Cerebellar cortex (tissue), 1 donor: ENCODE data around the gene SOCS4.
A peak's percentile ranks its signal among the peaks of the same experiment; 100 is the strongest.
"Not testable (repeated sequence)": the region's sequence is repeated elsewhere in the genome, so short reads cannot be mapped to it uniquely, and the experiment has no call there.

Experiments used
- DNase-seq: peaks from one replicate; pipeline ENCODE4 v3.0.0-alpha.2; 2015; ENCODE audit warnings: low spot score

SOCS4 gene, protein sequence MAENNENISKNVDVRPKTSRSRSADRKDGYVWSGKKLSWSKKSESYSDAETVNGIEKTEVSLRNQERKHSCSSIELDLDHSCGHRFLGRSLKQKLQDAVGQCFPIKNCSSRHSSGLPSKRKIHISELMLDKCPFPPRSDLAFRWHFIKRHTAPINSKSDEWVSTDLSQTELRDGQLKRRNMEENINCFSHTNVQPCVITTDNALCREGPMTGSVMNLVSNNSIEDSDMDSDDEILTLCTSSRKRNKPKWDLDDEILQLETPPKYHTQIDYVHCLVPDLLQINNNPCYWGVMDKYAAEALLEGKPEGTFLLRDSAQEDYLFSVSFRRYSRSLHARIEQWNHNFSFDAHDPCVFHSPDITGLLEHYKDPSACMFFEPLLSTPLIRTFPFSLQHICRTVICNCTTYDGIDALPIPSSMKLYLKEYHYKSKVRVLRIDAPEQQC

DNA sequence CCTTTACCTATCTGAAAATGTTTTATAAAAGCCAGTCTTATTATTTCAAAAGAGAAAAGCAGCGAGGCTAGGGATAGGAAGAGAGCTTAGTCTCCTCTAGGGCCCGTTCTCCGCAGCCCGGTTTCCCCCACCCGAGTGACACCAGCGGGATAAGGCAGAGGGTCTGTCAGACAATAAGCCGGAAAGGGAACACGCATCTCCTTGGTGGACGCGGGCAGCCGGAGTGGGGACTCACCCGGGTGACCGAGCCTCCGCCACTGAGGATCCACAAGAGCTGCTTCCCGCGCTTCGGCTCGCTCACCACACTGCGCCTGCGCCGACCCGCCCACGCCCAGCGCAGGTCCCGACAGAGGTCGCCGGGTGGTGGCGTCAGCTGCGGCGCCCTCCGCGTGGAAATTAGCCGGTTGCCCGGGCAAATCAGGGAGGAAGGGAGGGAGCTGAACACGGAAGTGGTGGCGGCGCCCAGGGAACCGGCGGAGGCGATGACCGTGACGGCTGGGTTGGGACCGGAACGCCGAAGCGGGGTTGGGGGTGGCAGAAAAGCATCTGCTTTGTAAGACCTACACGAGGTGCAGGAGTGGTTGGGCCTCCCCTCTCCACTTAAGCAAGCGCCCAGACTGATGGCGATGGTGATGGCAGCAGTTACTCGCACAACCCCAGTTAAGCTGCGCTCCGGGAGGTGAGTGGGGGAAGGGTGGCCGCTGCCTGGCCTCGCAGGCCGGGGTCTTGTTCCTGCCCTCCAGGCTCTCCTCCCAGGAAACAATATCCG is at the start of gene SOCS4, which contains the start of gene WDHD1:
Gene SOCS4 (plus strand): TSS at position 444 of the 769 bp plus-strand sequence. CDS start 15,806 bp downstream, outside the sequence.
Gene WDHD1 (minus strand): TSS at position 307 of the 769 bp plus-strand sequence. CDS start 312 bp downstream, outside the sequence.
- peak; percentile 93 for DNase-seq

DNA sequence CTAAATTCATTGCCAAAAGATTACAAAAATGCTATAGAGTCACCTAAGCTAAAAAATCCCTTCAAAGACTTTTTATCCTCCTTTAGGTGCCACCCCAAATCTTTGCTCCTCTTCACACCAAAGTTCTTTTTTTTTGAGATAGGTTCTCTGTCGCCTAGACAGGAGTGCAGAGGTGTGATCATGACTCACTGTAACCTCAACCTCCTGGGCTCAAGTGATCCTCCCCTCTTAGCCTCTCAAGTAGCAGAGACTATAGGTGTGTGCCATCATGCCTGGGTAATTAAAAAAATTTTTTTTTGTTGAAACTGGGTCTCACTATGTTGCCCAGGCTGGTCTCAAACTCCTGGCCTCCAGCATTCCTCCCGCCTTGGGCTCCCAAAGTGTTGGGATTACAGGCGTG is 48.0 kb upstream of the SOCS4 start:
- no peak for DNase-seq

DNA sequence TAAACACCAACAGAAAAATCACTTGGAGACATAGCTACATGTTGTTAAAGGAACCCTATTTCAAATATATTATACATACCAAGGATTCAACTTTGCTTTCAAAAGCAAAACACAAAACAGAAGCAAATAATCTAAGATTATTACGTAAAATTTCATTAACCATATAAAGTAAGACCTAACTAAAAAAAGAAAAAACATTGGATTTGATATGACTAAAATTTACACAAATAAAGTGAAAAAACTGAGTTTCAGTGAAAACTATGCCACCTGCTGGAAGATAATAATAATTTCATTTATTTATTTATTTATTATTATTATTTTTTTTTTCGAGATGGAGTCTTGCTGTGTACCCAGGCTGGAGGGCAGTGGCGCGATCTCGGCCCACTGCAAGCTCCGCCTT is 45.3 kb upstream of the SOCS4 start:
- no peak for DNase-seq

DNA sequence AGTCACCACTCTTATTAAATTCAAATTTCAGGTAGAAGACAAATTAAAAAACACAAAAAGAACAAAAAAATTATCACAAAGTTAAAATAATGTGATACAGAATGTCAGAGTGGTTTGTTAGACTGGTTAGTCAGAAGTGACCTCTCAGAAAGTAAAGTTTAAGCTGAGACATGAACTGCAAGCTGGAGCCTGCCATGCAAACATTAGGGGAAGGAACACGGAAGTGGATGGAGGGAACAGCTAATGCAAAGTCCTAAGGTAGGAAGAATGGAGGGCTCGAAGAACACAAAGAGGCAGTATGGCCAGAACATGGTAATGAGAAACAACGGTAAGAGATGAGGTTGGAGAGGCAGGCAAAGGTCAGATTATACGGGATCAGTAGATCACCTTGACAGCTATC is 41.9 kb upstream of the SOCS4 start:
- no peak for DNase-seq

DNA sequence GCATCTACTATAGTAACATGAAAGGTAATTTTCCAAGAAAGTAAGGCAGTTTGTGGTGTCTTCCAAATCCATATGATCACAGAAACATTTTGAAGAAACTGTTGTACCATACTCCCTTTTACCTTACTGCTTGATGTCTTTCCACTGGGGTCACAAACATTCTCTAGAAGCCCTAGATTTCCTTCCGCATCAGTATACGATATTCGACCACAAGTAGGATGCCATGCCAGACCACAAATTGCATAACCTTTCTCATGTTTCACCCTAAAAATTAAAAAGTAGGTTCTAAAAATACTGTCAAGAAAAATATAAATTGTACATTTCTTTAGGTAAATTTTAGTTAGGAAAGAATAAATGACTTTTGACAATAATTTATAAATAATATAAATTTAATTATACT is 26.7 kb upstream of the SOCS4 start:
- DNase-seq = no peak

DNA sequence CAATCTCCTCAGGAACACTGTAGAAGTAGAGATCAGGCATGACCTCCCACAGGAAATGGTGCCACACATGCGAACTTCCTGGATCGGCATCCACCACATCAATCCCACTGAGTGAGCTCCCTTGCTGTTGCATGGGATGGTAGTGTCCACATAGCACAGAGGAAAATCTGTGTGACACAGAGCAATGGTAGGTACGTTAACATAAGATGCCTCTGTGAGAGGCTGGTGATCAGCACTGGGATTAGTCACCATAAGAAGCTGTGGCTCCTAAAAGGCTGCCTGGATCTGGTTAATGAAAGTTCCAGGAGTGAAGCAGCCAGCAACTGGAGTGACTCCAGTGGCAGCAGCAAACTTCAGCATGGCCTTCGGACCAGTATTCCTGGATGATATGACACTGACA is 22.0 kb upstream of the SOCS4 start:
- DNase-seq = no peak

DNA sequence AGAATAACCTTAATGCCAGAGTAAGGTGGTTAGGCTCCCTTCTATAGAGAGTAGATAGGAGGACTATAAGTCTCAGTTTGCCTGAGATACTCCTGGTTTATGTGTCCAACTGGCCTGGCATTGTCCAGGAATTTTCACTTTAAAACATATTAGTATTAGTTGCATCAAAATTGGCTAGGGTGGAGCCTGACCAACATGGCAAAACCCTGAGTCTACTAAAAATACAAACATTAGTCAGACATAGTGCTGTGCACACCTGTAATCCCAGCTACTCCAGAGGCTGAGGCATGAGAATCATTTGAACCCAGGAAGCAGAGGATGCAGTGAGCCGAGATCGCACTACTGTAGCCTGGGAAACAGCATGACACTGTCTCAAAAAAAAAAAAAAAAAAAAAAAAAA is 12.0 kb upstream of the SOCS4 start:
- DNase-seq = no peak

DNA sequence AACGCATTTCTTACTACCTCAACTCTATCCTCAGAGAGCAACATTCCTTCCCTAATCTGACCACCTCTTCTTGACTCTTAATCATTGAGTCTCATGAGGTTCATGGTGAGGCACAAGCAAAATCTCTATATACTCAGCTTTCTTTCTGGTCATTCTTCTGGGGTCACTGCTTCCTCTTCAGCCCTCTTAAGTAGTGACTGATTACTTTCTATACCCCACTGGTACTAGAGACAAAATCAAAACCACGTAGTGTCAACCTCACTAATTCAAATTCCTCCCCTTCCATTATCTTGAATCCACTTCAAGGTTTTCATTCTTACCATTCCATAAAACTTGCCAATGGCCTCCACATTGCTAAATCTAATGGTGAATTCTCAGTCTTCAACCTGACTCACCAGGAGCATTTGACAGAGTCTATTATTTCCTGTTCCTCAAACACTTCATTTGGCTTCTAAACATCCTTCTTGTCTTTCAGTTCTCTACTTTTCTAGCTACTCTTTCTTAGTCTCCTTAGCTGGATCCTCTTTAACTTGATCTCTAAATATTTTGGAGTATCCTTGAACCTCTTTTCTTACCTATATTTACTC is 7.0 kb upstream of the SOCS4 start:
- DNase-seq = no peak

DNA sequence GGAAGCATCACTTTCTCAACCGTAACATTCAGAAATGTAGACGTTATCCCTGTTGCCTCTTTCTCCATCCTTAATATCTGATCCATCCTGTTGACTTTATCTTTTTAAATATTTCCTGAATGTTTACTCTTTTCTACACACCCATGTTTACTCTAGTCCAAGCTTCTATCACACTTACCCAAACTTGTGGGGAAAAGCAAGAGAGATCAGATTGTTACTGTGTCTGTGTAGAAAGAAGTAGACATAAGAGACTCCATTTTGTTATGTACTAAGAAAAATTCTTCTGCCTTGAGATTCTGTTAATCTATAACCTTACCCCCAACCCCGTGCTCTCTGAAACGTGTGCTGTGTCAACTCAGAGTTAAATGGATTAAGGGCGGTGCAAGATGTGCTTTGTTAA is 2.7 kb upstream of the SOCS4 start:
- not testable (repeated sequence) for DNase-seq

DNA sequence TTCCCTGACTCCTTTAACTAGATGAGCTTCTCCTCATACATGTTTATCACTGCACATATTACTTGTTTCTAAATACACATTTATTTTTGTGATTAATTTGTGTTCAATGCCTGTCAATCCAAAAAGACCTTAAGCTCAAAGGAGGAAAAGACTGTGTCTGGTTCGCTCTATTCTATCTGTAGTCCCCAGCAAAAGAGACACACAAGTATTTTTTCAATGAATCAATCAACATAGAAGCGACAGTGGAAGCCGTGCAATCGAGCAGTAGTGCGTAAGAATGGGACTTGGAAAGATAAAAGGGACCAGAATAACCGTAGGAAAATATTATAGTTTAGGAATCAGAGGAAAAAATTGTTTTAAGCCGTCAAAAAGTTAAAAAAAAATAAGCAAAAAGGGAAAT is 1.1 kb upstream of the SOCS4 start:
- no peak for DNase-seq

DNA sequence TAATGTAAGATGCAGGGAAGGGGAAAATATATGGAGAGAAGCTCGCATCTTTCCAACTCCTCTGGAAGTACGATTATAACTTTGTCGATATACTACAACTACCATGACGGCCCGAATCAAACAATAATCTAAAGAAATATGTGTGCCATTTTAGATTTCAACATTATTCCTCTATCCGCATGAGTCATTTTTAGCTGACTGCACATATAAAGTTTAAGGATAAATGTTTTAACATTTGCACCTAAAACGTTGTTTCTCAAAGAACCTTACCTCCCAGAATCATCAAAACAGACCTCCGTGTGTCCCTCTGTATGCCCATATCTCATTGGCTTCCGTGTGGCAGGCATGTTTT is 619 bp upstream of the SOCS4 start:
- DNase-seq = no peak

DNA sequence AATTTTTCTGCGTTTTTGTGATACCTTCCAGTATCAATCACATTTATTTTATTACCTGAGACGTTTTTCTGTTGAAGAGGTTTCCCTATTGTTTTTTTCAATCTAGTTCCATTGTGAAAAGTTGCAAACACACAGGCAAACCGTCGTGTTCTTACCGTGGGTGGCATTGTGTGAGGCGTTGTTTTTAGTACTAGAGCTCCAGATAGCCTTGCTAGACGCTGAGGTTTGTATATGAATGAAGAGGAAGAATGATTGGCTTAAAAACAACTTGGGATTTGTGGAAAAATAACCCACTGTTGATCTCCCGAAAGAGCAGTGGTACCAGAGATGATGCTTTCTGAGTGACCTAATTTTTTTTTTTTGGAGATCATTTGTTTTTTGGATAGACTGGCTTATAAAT is 1.0 kb downstream of the SOCS4 start:
- no peak for DNase-seq

DNA sequence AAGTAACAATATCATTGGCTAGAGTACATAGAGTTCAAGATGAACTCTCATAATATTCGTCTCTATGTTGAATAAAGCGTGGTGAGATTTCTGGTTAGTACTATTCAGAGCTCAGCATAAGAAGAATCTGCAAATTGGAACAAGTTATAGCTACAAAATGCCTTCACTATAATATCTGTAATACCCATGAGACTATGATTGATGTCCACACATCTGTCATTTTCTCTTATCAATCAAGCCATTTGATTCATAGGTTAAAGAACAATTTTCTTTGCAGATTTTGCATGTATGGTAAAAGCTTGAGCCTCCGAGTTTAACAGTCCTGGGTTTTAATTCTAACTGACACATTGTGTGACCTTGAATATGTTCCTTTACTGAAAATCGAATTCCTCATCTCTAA is 1.4 kb downstream of the SOCS4 start:
- DNase-seq = no peak

DNA sequence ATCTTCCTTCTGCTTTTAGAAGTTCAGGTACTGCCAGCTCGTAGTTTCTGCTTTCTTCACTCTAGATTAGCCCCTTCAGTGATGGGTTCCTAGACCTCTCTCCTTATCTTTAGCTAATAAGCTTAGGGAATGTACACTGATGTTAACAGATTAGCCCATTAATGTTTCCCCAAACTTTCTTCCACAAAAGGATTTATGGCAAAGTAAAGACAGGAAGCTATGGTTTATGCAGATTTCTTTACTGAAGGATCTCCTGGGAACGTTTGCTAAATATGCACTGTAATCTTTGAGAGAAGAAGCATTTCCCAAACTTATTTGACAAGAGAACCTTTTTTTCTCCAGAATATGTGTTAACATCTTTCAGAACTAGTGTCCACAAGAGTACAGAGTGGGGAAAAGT is 4.2 kb downstream of the SOCS4 start:
- DNase-seq = no peak

DNA sequence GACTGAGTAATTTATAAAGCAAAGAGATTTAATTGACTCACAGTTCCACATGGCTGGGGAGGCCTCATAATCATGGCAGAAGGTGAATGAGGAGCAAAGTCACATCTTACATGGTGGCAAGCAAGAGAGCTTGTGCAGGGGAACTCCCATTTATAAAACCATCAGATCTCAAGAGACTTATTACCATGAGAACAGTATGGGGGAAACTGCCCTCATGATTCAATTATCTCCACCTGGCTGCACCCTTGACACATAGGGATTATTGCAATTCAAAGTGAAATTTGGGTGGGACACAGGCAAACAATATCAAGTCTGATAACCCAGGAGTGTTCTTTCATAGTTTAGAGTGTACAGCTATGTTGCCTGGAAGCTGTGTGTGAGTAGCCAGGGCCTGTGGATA is 11.0 kb downstream of the SOCS4 start:
- DNase-seq = not testable (repeated sequence)

DNA sequence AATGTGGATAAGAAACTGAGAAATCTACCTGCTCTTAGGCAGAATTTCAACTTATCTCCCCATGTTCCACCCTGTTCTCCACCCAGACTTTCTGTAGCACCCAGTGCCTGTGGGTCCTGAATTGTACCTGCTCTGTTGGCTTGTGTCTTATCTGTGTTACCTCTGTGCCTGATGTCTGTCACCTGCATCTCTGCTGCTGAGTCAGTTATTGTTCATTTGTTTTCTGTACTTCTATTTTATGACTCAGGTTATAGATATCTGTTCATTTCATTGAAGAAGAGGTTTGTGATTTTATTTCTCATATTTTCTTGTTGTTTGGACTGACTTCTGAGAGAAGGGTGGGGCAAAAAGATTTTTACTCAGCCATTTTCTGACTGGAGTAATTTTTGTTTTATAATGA is 11.7 kb downstream of the SOCS4 start:
- no peak for DNase-seq

DNA sequence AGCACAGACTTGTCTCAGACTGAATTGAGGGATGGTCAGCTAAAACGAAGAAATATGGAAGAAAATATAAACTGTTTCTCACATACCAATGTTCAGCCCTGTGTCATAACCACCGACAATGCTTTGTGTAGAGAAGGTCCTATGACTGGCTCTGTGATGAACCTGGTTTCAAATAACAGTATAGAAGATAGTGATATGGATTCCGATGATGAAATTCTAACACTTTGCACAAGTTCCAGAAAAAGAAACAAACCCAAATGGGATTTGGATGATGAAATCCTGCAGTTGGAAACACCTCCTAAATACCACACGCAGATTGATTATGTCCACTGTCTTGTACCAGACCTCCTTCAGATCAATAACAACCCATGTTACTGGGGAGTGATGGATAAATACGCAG is 16.5 kb downstream of the SOCS4 start:
- no peak for DNase-seq

DNA sequence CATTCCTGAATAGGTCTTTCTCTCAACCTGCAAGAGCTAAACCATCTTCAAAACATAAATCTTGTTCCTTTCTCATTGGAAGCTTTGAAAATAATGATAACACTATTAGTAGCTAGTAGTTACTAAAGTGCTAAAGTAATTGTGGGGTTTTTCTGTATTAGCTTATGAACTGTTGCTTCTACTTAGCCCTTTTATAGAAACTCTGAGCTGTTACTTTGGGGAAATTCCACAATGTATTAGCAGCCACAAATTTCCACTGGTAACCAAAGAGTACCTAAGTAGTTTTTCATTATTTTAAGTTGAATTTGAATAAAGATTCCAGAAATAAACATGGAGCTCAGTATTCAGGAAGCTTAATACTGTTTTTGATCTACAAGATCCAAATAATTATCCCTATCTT is 18.1 kb downstream of the SOCS4 start:
- DNase-seq = no peak

DNA sequence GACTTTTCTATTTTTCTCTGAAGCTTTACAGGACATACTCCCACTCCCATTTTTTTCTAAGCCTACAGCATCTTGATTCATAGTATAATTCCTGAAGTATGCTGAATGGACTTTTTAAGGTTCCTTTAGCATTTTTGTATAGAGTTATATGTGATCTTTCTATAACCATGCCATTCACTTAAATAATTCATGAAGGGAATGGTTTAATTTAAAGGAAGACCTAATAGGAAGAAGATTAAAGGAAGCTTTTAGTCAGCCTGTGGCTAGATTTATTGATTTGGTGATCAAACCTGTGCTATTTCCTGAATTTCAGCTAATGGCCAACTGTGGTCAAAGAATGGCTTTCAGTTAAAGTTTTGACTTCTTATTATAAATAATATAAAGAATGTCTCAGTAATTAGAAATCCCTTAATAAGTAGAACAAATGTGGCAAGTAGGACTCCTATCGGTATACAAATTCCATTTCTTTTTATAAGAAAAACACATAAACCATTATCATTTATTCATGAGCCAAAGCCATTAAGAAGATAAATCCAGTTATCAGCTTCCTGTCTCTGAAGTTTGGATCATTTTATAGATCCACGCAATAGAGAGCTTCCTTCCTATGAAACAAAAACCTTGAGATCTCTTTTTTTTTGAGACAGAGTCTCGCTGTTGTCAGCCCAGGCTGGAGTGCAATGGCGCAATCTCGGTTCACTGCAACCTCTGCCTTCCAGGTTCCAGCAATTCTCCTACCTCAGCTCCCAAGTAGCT is 20.4 kb downstream of the SOCS4 start:
- DNase-seq = no peak

DNA sequence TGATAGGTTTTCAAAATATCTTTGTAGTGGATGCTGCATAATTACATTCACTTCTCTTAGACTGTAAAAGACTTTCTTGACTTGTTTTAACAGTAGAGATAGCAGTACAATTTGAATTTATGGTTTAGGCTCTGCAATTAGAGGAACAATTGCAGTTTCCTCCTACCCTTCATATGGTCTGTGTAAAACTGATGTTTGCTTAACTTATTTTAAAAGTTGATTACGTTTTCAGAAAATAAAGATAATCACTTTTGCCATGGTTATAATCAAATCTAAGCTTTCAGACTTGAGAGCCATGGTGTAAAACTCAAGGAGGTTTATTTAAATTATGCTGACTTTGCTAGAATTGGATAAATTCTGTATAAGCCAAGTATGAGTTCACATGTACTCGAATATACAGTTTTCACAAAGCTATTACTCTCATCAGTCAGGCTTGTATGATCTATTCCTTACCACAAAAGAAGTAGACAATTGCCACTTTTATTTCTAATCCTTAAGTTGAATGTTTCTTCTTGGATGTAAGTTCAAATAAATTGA is 21.9 kb downstream of the SOCS4 start:
- DNase-seq = no peak

DNA sequence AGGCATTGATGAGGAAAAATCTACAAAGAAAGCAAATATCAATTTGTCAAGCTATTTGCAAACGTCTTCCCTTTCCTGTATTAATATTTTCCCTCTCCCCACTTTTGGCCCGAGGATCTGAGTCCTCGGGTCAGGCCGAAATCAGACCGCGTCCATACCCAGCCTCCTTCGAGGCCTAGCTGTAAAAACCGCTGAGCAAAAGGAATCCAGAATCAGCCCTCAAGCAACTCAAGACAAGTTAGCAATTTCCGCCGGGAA is 24.1 kb downstream of the SOCS4 start:
- no peak for DNase-seq
